ENCODE results near the gene BDKRB2.

DNA sequence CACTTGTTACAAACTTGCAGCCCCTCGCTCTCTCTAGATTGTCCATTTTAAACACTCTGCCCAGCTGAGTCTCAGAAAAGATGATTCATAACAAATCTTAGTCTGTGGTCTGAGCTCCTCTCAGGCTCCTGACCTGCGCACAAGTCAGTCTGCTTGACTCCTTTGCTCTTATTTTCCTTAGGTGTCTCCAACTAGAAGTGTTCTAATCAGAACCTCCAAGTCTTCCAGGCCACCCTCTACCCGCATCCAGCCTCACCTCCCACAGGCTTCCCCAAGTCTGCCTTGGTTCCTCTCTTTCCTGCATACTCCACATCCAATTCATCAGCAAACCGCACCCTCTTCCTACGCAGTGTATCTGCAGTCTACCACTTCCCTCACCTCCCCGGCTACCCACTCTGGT, 42.4 kb upstream of the BDKRB2 start:
- TF ChIP-seq TARDBP (IDR thresholded peaks at IDR 0.05) (no peak), ELF4 (IDR thresholded peaks at IDR 0.05) (no peak), NFRKB (IDR thresholded peaks at IDR 0.05) (no peak), SP1 (IDR thresholded peaks at IDR 0.05) (no peak), HDGF (IDR thresholded peaks at IDR 0.05; ENCODE audit: borderline replicate concordance) (no peak)
- TF ChIP-seq, protein P1, sequence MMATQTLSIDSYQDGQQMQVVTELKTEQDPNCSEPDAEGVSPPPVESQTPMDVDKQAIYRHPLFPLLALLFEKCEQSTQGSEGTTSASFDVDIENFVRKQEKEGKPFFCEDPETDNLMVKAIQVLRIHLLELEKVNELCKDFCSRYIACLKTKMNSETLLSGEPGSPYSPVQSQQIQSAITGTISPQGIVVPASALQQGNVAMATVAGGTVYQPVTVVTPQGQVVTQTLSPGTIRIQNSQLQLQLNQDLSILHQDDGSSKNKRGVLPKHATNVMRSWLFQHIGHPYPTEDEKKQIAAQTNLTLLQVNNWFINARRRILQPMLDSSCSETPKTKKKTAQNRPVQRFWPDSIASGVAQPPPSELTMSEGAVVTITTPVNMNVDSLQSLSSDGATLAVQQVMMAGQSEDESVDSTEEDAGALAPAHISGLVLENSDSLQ (IDR thresholded peaks at IDR 0.05): no peak

All from HEK293T (cell line).